ENCODE measurements around the gene ZAR1L.

Gene ZAR1L

GRCh38 chr13:32302461-32302860, 12.7 kb downstream of the ZAR1L start:
- DNase-seq (ENCODE audit: low read depth in 2 of 2), result no peak

- DNase-seq (ENCODE audit: low read depth in 2 of 2), result no peak
Observed at GRCh38 chr13:32300920-32301319, 14.2 kb downstream of the ZAR1L start.

DNA sequence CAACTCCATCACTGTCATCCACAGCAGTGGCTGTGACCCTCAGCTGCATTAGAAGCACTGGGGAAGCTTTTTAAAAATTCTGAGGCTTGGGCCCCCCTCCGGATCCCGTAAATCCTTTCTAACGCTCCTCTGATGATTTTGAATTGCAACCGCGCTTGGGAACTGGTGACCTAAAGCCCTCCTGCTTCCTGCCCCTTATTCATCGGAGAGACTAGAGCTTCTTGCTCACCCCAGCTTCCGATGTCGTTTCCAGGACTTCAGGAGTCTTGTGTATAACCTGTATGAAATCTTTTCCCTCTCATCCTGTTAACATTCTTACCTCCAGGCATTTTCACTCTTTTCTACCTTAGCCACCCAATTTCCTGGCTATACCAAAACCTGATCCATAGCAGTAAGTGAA, 14.8 kb downstream of the ZAR1L start:
- no peak for DNase-seq (ENCODE audit: low read depth in 2 of 2)

DNA sequence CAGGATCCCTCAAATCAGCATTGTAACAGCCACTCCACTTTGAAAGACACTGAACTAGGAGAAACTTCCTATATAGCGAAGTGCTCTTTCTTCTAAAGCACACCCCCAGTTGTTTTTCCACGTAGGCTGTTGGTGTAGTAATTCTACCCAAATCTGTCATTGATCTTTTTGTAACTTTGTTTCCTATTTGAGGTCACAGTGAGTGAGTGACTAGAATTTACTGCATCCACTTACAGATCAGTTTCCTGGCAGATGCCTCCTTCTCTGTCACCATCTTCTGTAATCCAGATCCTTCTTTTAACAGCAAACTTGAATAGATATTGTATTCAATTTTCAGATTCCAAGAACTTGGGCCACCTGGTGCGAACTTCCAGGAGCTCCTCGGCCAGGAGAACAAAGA, 15.3 kb downstream of the ZAR1L start:
- DNase-seq (ENCODE audit: low read depth in 2 of 2), result no peak

- DNase-seq (ENCODE audit: low read depth in 2 of 2), result no peak
Observed at GRCh38 chr13:32298695-32299094, 16.5 kb downstream of the ZAR1L start.

DNA sequence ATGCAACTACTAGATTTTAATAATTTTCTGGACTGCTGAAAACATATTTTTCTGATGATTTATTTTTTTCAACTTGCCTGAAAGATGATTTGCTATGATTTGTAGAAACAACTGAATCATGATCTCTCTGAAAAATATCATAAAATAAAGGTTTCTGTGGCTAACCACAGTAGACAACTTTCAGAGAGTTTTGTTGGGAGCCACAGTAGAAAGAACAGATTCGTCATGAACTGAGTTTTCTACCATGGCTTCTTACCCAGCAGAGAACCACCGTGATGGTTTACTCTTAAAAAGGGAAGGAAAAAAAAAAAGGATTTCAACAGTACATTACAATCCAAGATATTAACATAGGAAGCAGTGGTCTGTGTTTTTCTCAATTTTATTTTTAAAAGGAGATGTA, 18.0 kb downstream of the ZAR1L start:
- no peak for DNase-seq (ENCODE audit: low read depth in 2 of 2)

DNA sequence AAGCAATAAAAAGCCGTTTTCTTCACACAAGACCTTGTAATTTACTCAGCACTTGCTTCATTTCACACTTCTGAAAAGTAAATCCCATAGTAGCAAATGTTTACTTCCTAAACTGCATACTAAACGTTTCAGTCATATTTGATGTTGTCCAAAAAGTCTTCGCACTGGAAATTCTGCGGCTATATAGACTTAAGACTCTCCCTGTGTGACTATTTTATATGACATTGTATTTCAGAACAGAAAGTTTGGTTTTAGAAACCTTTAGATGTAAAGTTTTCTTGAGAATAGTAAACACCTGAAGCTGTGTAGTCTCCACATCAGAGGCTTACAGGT, 29.6 kb downstream of the ZAR1L start:
- DNase-seq (ENCODE audit: low read depth in 2 of 2), result no peak

DNA sequence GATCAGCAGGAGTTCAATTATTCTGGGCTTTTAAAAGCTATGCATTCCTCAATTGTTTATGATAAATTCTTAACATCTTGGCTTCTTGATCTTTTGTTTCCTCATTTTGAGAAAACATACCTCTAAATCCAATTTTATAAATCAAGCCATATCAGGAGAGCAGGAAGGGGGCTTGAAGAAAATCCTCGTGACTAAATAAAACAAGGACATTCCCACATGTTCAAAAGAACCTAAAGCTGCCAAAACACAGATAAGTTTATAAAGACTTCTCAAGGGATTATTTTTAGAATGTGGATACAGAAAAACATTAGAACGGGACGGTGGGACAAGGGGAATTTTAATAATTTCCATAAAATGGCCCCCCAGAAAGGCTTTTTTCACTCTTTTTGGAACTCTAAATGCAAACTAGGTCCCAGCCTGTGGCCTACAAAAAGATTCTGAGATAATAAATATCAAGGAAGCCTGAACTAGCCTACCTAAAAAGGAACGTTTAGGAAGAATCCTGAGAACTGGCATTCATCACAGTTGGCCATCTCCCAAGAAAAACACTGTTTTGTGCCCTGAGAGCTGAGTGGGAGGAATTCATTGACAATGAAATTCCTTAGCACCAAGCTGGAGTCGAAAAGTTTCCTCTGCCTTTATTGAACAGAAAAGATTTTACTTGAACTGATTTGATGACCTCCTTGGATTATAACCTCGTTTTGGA, 30.1 kb downstream of the ZAR1L start:
- no peak for DNase-seq (ENCODE audit: low read depth in 2 of 2)

DNA sequence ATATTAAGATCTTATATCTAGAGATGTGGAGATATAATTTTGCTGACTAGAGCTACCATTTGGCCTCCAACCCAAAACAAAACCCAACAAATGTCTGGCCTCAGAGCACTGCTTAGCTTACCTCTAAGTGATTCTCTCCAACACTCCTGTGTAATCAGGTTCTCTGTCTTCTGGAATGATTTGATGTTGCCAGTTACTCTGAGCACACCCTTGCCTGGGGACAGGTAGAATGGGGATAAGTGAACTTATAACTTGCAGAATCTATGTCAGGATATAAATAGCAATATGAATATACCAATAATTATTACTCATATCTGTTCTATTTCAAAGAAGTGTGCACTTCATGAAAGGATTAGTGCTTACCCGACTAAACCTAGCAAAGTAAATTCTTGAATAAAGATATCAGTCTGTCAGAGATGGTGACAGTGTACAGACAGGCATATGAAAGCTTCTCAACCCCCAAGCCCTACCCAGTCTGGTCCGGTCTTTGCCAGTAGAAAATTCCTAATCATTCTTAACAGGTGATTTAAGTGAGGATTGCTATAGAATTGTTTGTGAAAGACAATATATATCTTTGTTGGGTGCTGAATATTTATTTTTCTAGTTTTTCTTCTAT, 33.0 kb downstream of the ZAR1L start:
- DNase-seq (ENCODE audit: low read depth in 2 of 2), result no peak

DNA sequence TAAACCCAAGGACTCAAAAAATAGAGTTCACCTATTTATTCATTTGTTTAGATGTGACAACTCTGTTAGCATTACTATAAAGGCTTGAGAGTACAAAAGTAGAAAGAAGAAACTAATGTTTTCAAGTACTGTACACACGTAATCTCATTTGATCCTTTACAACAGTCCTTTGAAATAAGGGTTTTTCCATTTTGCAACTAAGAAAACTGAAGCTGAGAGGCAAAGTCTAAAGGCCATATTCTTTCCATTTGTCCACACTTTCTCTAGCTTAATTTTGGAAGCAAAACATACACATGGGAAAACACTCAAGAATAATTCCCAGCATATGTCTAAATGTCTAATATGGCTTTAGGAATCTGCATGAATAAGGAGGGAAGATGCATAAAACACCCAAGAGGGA, 34.1 kb downstream of the ZAR1L start:
- DNase-seq (ENCODE audit: low read depth in 2 of 2), result no peak

DNA sequence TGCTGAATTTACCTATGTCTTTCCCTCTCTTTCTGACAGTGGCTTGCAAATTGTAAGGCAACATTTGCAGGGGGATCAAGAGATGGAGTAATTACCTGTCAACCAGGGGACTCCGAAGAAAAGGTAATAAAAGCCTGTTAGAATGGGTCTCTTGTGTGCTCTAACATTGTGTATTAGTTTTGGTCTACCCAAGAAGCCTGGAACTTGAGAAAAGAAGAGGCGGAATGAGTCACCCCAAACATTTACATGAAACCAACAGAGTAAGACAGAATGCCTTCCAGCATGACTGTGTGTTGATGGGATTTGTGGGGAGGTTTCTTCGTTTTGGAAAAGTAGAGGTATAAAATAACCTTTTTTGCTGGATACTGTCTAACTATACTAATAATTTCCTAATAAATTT, 36.7 kb downstream of the ZAR1L start:
- no peak for DNase-seq (ENCODE audit: low read depth in 2 of 2)

- no peak for DNase-seq (ENCODE audit: low read depth in 2 of 2)
Observed at GRCh38 chr13:32277839-32278238, 37.3 kb downstream of the ZAR1L start.

- no peak for DNase-seq (ENCODE audit: low read depth in 2 of 2)
Observed at GRCh38 chr13:32272021-32272683, 43.0 kb downstream of the ZAR1L start.

GRCh38 chr13:32267836-32268439, 47.2 kb downstream of the ZAR1L start:
- peak in 1 of 2 donors; percentile 16 for DNase-seq (ENCODE audit: low read depth in 2 of 2)

DNA sequence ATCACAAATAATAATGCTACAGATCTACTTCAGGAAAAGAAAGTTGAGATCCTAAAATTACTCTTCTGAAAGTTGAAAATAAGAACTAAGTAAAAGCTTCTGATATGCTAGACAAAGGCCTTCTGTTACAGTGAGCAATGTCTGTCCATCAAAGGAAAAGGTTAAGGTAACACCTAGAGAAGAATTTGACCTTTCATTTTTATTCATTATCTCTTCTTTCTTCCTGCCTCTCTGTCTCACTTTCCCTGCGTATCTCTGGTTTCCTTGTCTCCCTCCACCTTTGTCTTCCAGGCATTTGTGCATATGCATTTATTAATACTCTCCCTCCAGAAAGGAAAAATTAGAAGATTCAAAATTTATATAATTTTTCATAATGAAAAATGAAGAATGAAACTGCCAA, 49.0 kb downstream of the ZAR1L start:
- DNase-seq (ENCODE audit: low read depth in 2 of 2), result no peak

DNA sequence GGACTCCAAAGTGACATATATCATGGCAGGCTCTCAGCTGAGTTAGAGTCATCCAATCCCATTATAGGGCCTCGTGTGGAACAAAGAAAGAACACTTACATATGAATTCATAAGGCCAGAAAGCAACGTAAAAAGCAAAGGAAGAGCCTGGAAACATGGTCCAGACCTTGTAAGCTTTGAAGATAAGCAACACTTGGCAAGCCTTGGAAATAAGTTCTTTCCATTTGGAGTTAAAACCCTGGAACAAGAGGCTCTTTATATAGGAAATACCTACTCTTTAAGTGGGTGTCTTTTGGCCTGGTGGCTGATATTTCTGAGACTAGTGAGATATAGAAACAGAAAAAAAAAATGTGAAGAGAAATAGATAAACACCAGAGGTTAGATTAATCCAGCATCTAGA, 49.4 kb downstream of the ZAR1L start:
- DNase-seq (ENCODE audit: low read depth in 2 of 2), result no peak

GRCh38 chr13:32264407-32264806, 50.8 kb downstream of the ZAR1L start:
- no peak for DNase-seq (ENCODE audit: low read depth in 2 of 2)

DNA sequence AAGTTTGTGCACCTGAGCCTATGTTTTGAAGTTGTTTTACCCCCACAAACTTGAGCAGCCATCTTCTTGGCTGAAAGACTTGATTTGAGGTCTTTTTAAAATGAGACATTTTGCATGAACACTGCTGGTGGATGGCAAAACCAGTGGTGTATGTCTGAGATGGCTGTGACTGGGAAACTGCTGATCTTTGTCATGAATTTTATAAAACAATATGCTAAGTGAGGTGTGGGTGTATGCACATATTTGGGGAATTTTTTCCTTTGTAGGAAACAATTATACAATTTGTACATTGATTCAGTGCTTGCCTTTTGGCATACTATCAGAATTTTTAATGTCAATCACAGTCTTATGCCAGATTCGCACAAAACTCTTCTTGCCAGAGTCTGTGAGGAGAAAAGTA, 52.5 kb downstream of the ZAR1L start:
- no peak for DNase-seq (ENCODE audit: low read depth in 2 of 2)

GRCh38 chr13:32262165-32262564, 53.0 kb downstream of the ZAR1L start:
- no peak for DNase-seq (ENCODE audit: low read depth in 2 of 2)

DNA sequence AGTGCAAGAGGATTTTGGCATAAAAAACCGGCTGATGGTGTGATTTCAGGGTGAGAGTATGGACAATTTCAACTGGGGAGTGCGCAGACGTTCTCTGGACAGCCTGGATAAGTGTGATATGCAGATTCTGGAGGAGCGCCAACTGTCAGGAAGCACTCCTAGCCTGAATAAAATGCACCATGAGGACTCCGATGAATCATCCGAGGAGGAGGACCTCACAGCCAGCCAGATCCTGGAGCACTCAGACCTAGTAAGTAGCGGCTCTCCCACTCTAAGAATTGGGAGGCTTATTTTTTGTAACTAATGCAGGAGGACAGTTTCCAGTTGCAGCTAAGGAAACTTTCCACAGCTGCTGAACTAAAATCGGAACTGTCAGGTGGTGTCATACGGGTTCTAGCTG, 53.6 kb downstream of the ZAR1L start:
- no peak for DNase-seq (ENCODE audit: low read depth in 2 of 2)

GRCh38 chr13:32259116-32259515, 56.0 kb downstream of the ZAR1L start:
- DNase-seq (ENCODE audit: low read depth in 2 of 2), result no peak

GRCh38 chr13:32257649-32258048, 57.5 kb downstream of the ZAR1L start:
- DNase-seq (ENCODE audit: low read depth in 2 of 2), result no peak

GRCh38 chr13:32256243-32256642, 58.9 kb downstream of the ZAR1L start:
- DNase-seq (ENCODE audit: low read depth in 2 of 2), result no peak

Data from stimulated activated CD8-positive, alpha-beta memory T cell treated with anti-CD3 and anti-CD28 coated beads, Interleukin-2, amount 100 ng/mL, for 1 hour (primary cell).